HG03457 (cell line): ENCODE measurements around the gene THOP1.
A peak's percentile ranks its signal among the peaks of the same experiment; 100 is the strongest.
"Not testable (repeated sequence)": the region's sequence is repeated elsewhere in the genome, so short reads cannot be mapped to it uniquely, and the experiment has no call there.

Source experiments
- ATAC-seq: cut with Tn5 transposase; IDR thresholded peaks from one replicate; pipeline ENCODE4 v1.9.1; 2021; ENCODE audit warnings: moderate number of reproducible peaks; ENCODE audit not compliant: unreplicated experiment

Gene THOP1

DNA sequence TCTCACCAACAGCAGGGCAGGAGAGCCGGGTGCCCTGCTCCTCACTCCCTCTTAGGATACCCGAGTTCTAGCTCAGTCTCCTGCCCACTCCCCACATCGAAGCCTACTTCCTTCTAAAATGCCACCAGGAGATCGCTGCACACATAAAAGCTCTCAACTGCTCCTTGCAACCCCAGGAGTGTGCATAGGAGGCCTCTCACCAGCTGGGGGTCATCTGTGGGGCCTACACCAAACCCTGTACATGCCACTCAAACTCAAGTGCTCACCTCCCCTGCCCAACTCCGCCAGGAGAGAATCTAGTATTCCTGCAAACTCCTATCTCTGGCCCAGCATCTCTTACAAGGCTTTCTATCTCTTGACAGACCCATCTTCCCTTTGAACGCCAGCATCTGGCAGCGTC, 5.0 kb upstream of the THOP1 start:
- ATAC-seq, result no peak

DNA sequence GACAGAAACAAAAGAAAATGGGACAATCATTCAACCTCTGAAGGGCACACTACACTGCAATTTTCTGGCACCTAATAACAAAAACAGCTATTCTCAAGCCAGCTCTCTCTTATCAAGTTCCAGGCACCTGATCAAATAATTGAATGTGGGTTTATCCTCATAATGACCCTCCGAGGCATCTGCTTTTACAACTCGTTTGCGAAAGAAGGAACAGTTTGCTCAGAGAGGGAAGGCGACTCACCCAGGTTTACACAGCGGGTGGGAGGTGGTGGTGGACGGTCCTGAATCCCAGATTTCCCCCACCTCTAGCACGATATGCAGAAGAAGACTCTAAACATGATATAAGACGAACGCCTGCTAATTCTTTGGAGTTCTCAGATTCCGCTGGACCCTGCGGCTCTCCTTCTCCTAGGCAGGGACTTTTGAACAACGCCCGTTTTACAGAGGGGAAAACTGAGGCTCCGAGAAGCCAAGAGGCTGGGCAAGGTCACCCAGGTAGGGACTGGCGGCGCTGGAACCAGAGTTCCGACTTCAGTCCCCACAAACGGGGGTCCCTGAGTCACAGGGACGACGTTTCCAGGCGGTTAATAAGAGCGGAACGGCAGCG, 2.9 kb upstream of the THOP1 start:
- ATAC-seq, result no peak

DNA sequence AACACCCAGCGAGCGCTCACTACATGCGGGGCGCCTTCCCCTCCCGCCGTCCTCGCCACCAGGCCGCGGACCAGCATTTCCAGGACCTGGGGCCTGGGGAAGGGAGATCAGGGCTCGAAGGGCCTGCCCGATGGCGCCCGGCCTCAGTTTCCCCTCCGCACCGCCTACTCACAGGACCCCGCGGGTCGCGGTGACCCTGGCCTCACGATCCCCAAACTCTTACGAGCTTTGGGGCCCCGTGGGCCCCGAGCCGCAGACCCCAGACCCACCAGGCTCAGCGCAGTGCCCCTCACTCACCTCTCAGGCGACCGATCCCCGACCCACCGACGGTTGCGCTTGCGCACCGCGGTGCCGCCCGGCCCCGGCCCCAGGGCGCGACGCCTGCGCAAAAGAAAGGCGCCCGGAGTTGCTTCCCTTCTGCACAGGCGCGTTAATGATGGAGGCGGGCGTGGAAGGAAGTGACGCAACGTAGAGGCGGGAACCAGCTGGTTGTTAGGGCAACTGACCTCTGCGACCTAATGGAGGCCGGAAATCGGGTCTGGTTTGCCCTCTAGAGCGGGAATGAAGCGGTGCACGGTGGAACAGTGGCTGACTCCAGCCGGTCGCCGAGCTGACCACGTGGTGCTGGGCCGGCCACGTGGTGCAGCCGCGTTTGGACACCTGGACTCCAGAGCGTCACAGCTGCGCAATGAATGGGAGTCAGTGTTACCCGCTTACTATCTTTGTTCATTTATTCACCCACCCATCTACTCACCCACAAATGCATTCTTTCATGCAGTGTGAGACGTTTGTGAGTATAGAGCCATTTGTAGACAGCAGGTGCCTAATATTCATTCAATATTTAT, 2.1 kb upstream of the THOP1 start, which contains the start of gene SGTA:
TSS of gene SGTA (minus strand) at position 338 of the 845 bp plus-strand sequence. CDS start 14,205 bp downstream, outside the sequence.
- peak; percentile 56 for ATAC-seq

DNA sequence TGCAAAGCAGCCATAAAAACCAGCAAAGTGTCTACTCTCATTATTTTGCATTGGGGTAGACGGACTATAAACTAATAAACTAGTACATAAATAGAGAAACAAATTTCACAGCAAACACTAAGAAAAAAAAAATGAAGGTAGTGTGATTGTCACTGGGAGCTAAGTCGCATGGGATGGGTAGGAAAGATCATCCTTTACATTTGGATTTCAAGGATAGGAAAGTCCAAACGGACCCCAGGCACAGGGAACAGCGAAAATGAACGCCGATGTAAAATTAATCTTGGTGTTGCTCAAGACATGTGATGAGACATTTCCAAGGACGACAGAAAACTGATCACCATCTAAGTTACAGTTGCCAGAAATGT, 1.5 kb upstream of the THOP1 start:
- no peak for ATAC-seq

DNA sequence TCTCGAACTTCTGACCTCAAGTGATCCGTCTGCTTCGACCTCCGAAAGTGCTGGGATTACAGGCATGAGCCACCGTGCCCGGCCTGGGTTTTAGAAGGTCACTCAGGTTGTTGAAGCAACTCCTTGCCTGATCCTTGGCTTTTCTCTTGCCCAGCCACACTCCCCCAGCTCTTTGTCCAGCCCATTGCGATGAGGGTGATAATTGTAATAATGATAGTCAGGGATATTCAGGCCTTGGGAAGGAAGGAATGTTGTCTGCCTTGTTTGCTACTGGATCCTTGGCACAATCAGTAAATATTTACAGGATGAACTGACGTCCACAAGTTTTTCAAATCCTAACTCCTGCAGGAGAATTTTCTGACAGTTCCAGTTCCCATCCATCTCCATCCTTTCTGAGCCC, 1.8 kb downstream of the THOP1 start:
- no peak for ATAC-seq

DNA sequence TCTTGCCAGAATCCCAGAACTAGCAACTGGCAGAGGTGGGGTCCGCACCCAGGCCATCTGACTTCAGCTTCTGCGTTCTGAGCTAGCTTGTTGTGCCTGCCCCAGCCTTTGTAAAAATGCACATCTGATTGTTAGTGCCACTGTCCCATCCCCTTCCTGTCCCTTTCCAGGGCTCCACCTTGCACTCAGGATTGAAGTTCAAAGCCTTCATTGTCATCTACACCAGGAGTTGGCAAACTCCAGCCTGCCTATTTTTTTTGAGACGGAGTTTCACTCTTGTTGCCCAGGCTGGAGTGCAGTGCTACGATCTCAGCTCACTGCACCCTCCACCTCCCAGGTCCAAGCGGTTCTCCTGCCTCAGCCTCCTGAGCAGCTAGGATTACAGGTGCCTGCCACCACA, 2.9 kb downstream of the THOP1 start:
- no peak for ATAC-seq

DNA sequence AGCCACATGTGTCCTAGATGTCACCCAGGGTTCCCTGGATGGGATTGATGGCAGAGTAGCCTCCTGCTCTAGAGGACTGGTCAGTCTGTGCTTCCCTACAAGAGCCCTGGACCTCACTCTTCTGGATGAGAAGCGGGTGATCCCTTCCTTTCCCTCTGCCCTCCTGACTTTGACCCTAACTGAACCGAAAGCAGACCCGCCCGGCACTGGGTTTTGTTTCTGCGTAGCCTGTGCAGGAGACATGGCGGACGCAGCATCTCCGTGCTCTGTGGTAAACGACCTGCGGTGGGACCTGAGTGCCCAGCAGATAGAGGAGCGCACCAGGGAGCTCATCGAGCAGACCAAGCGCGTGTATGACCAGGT, 4.9 kb downstream of the THOP1 start:
- no peak for ATAC-seq

DNA sequence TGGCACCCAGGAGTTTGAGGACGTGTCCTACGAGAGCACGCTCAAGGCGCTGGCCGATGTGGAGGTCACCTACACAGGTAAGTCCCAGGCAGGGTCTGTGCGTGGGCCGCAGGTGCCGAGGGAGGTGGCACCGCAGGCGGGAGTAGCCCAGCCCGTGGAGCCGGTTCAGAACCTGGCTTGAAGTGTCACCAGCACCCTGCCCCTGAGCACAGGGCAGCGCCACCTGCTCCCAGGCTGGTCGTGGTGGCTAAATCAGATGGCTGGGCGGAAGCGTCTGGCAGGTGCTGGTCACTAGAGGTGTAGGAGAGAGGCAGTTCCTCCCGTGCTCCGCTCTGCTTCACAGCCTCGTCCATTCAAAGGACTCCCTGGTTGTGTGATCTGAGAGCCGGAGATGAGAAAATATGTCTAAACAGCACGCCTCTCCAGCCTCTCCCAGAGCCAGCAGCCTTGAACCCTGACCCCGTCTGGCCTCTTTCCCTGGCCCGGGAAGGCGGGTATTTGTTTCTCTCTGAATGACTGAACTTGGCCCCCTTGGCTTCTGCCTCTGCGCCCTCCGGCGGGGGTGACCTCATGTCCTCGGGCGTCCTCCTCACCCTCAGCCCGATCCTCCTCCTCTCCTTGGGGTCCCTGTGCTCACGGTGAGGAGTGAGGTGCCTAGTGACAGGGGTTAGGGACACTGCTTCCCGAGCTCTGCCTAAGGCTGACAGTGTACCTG, 5.4 kb downstream of the THOP1 start:
- no peak for ATAC-seq

DNA sequence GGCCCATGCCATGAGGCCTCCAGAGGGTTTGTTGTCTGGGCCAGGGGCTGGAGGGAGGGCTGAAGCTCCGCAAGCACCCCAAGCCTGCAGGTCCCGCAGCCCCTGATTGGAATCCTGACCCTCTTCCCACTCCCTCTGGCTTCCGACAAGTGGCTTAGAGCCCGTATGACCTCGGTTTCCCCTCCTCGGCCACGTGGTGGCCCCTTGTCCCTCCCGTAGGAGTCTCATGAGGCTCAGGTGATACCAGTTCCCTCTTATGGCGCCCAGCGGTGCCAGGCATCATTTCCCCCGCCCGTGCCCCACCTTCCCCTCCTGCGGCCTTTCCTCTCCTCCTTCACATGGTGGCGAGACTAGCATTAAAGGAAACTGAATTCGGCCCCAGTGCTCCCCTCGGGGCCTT, 6.1 kb downstream of the THOP1 start:
- no peak for ATAC-seq

DNA sequence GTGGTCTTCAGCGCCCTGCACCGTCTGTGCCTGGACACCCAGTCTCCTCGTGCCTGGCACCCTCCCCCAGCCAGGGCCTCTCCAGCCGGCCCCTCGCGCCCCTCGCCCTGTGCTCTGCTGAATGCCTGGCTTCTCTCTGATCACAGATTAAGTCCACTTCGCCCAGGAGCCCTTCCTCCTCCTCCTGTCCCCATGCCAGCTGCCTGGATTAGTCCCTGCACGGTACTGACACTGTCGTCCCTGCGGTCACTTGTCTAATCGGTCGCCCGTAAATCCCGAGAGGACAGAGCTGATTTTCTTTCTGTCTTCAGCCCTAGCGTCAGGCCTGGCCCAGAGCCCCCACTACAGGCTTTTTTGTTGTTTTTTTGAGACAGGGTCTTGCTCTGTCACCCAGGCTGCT, 6.6 kb downstream of the THOP1 start:
- no peak for ATAC-seq

DNA sequence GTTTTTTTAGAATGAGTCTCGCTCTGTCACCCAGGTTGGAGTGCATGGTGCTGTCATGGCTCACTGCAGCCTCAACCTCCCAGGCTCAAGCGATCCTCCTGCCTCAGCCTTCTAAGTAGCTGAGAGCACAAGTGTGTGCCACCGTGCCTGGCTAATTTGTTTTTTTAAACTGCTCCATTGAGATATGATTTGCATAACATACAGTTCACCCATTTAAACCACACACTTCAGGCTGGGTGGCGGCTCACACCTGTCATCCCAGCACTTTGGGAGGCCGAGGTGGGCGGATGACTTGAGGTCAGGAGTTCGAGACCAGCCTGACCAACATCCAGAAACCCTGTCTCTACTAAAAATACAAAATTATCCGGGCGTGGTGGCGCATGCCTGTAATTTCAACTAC, 7.4 kb downstream of the THOP1 start:
- not testable (repeated sequence) for ATAC-seq

DNA sequence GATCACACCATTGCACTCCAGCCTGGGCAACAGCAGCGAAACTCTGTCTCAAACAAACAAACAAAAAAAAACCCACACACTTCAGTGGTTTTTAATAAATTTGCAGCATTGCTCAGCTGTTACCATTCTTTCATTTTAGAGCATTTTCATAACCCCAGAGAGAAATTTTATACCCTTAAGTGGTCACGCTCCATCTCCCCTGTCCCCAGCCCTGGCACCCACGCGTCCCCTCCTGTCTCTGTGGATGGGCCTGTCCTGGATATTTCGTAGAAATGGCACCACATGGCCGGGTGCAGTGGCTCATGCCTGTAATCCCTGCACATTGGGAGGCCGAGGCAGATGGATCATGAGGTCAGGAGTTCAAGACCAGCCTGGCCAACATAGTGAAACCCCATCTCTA, 7.8 kb downstream of the THOP1 start:
- no peak for ATAC-seq

DNA sequence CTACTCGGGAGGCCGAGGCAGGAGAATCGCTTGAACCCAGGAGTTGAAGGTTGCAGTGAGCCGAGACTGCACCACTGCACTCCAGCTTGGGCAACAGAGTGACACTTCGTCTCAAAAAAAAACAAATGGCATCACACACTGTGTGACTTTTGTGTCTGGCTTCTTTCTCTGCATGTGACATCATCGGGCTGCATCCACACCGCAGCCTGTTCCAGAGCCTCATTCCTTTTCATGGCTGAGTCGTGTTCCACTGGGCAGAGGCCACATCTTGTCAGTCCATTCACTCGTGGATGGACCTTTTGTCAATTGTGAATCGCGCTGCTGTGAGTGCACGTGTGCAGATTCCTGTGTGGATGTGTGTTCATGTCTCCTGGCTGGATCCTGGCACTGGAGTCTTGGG, 8.3 kb downstream of the THOP1 start:
- no peak for ATAC-seq

DNA sequence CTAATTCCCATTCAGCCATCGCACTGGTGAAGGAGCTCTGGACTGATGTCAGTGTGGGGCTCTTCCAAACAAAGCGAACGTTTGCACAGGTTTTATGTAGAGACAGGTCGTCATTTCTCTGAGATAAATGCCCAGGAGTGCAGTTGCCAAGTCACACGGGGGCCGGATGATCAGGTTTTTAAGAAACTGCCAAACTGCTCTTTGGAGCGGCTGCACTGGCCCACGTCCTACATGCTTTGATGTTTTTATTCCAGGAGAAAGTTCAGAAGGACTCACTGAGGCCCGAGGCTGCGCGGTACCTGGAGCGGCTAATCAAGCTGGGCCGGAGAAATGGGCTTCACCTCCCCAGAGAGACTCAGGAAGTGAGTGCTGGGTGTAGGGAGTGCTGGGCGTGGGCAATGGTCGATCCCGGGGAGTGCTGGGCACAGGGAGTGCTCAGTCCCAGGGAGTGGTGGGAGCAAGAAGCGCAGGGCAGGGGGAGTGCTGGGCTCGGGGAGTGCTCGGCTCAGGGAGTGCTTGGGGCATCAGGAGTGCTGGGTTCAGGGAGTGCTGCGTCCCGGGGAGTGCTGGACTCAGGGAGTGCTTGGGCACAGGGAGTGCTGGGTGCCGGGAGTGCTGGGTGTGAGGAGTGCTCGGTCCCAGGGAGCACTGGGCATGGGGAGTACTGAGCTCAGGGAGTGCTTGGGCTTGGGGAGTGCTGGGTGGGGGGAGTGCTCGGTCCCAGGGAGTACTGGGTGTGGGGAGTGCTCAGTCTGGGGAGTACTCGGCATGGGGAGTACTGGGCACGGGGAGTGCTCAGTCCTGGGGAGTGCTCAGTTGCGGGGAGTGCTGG, 10.7 kb downstream of the THOP1 start:
- no peak for ATAC-seq

DNA sequence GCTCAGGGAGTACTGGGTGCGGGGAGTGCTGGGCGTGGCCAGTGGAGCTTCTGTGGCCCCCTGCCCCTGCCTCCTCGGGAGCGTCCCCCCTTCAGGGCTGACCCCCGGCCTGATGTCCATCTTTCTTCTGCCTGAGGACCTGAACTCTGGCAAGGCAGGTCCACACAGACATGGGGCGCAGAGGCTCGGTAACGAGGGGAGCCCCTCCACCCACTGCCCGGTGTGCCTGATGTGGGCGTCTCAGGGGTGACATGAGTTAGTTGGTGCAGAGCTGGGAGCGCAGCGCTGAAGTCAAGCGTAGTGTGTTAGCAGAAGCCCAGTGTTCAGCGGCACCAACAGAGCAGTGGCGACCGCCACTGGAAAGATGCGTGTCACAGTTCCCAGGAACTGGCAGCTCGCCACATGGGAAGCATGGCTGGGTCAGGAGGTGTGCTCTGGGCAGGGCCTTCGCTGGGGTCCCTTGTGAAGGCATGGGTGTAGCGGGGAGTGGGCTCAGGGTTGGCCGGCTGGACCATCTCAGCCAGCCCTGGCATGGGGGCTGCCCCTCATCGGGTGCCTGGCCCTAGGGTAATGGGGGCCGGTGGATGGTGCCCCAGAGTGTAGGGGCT, 11.5 kb downstream of the THOP1 start:
- ATAC-seq, result no peak

DNA sequence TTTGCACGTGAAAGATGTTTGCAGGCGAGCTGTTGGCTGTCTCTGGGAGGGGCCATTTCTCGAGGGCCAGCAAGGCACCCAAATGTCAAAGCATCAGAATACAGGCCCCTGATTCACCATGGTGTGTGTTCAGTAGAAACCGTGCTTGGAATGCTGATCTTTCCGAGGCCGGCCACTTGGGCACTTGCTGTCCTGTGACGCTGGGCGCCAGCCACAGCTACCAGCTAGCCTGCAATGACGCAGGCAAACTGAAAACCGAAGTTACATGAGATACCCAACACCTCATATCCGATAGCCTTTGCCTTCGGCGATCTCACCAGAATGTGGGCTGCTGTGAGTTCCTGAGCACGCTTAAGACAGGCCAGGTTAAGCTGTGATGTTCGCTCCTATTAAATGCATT, 12.0 kb downstream of the THOP1 start:
- no peak for ATAC-seq

DNA sequence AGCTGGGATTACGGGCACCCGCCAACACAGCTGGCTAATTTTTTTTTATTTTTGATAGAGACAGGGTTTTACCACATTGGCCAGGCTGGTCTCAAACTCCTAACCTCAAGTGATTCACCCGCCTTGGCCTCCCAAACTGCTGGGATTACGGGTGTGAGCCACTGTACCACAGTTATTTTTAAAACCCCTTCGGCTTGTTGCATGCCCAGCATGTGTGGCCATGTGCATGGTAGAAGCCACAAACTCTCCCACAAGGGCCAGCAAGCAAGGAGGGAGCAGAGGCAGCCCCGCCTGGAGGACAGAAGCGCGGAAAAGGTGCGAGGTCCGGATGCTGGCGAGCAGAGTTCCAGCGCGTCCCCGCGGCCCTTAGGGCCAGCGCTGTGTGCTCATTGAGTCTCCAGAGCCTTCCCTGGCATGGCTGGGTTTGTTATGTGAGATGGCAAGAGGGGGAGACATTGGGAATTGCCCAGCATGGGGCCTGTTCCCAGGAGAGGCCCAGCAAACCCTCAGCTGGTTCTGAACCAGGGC, 12.9 kb downstream of the THOP1 start:
- no peak for ATAC-seq

DNA sequence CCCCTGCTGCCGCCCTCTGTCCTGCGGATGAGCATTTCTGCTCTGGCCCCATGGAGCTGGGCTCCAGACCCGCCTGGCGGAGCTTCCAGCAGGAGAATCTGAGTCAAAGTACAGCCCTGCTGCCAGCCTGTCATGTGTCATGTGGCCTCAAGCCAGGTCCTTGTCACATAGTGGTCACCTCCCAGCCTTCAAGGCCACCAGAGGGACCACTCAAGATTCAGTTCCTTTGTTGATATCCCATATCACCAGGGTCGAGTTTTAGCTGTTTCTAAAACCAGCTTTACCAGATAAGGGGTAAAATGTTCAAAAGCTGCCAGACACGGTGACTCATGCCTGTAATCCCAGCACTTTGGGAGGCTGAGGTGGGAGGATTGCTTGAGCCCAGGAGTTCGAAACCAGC, 13.4 kb downstream of the THOP1 start:
- no peak for ATAC-seq

DNA sequence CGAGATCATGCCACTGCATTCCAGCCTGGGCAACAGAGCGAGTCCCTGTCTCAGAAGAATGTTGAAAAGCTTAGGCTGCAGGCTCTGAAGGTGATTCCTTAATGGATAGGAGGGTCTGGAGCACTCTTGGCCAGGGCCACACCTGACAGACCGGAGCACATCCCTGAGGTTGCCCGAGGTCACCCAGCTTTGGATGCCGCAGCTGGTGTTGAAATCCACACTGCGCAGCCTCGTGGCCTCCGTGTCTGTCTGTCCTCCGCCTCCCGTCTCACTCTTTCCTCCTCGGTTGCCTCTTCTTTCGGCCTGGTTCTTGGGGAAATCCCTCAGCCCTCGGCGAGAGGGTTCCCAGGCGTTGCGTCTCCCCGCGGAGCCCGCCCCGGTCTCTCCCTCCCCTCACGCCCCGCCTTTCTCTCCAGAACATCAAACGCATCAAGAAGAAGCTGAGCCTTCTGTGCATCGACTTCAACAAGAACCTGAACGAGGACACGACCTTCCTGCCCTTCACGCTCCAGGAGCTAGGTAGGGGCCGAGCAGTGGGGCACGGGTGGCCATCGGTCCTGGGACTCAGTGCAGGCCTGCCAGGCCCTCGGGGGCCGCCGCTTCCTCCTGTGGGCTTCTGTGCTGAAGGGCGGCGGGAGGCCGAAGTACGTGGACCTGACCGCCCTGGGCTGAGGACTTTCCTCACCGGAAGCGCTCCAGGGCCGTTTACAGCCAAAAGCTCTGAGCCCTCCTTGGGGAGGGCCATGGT, 14.1 kb downstream of the THOP1 start:
- ATAC-seq, result no peak

DNA sequence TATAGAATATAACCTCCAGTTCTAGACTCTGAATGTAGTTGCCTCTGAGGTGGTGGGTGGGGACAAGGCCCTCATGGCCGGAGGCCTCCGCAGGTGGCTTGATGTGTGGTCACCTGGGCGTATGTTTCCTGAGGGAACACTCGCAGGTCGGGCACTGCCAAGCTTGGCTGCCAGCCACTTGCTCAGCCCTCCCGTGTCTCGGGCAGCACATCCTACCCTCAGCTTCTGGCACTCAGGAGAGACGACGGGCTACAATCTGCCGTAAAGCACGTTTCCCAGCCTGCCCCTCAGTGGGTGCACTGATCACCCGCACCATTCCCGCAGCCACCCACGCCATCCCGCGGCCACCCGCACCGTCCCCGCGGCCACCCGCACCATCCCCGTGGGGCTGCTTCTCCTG, 15.2 kb downstream of the THOP1 start:
- no peak for ATAC-seq
